HEK293 (cell line): ENCODE data around the gene CIRBP.

ENCODE experiments used
- CTCF ChIP-seq: fragments of 450-650 bp; formaldehyde crosslinking; IDR thresholded peaks from 2 replicates; pipeline ENCODE4 v1.5.1; 2016; ENCODE audit warnings: missing biosample characterization, missing genetic modification characterization
- GLIS1 ChIP-seq: fragments of 450-650 bp; formaldehyde crosslinking; IDR thresholded peaks from 2 replicates; pipeline ENCODE4 v1.5.1; 2016; ENCODE audit warnings: missing biosample characterization, missing genetic modification characterization
- HOXA7 ChIP-seq: sonication (generic); formaldehyde crosslinking; IDR thresholded peaks from 2 replicates; pipeline ENCODE4 v1.8.1; 2022; ENCODE audit warnings: missing genetic modification reagents, borderline replicate concordance
- IKZF3 ChIP-seq: fragments of 450-650 bp; IDR thresholded peaks from 2 replicates; pipeline ENCODE4 v1.5.0; 2018; ENCODE audit warnings: missing biosample characterization, mild to moderate bottlenecking, missing genetic modification characterization, moderate library complexity
- KLF1 ChIP-seq: fragments of 450-650 bp; formaldehyde crosslinking; IDR thresholded peaks from 2 replicates; pipeline ENCODE4 v1.5.1; 2016; ENCODE audit warnings: missing biosample characterization, missing genetic modification characterization
- KLF16 ChIP-seq: fragments of 450-650 bp; formaldehyde crosslinking; IDR thresholded peaks from 2 replicates; pipeline ENCODE4 v1.5.1; 2017; ENCODE audit warnings: missing biosample characterization, missing genetic modification characterization
- PRDM10 ChIP-seq: fragments of 450-650 bp; formaldehyde crosslinking; IDR thresholded peaks from 2 replicates; pipeline ENCODE4 v1.5.1; 2016; ENCODE audit warnings: missing biosample characterization, missing genetic modification characterization
- RBAK ChIP-seq: fragments of 450-650 bp; formaldehyde crosslinking; IDR thresholded peaks from 2 replicates; pipeline ENCODE4 v1.5.1; 2016; ENCODE audit warnings: missing biosample characterization, missing genetic modification characterization
- SP7 ChIP-seq: fragments of 450-650 bp; formaldehyde crosslinking; IDR thresholded peaks from 2 replicates; pipeline ENCODE4 v1.5.1; 2016; ENCODE audit warnings: missing biosample characterization, missing genetic modification characterization
- YY1 ChIP-seq: fragments of 450-650 bp; formaldehyde crosslinking; IDR thresholded peaks from 2 replicates; pipeline ENCODE4 v1.5.1; 2018; ENCODE audit warnings: missing biosample characterization, missing genetic modification characterization
- ZBTB17 ChIP-seq: fragments of 450-650 bp; formaldehyde crosslinking; IDR thresholded peaks from 2 replicates; pipeline ENCODE4 v1.5.1; 2016; ENCODE audit warnings: missing biosample characterization, missing genetic modification characterization
- ZBTB8A ChIP-seq: fragments of 450-650 bp; formaldehyde crosslinking; IDR thresholded peaks from 2 replicates; pipeline ENCODE4 v1.5.1; 2016; ENCODE audit warnings: missing biosample characterization, missing genetic modification characterization
- ZNF114 ChIP-seq: fragments of 450-650 bp; formaldehyde crosslinking; IDR thresholded peaks from 2 replicates; pipeline ENCODE4 v1.5.0; 2017; ENCODE audit warnings: missing biosample characterization, missing genetic modification characterization
- ZNF16 ChIP-seq: fragments of 450-650 bp; formaldehyde crosslinking; IDR thresholded peaks from 2 replicates; pipeline ENCODE4 v1.5.1; 2016; ENCODE audit warnings: low read depth, missing biosample characterization, missing genetic modification characterization
- ZNF184 ChIP-seq: fragments of 450-650 bp; IDR thresholded peaks from 2 replicates; pipeline ENCODE4 v1.5.1; 2018; ENCODE audit warnings: missing biosample characterization, mild to moderate bottlenecking, missing genetic modification characterization
- ZNF23 ChIP-seq: fragments of 450-650 bp; formaldehyde crosslinking; IDR thresholded peaks from 2 replicates; pipeline ENCODE4 v1.5.1; 2016; ENCODE audit warnings: missing biosample characterization, missing genetic modification characterization, borderline replicate concordance
- ZNF239 ChIP-seq: fragments of 450-650 bp; formaldehyde crosslinking; IDR thresholded peaks from 2 replicates; pipeline ENCODE4 v1.5.1; 2016; ENCODE audit warnings: missing biosample characterization, missing genetic modification characterization
- ZNF521 ChIP-seq: fragments of 450-650 bp; formaldehyde crosslinking; IDR thresholded peaks from 2 replicates; pipeline ENCODE4 v1.5.1; 2017; ENCODE audit warnings: missing biosample characterization, mild to moderate bottlenecking, missing genetic modification characterization
- ZNF529 ChIP-seq: fragments of 450-650 bp; formaldehyde crosslinking; IDR thresholded peaks from 2 replicates; pipeline ENCODE4 v1.5.1; 2017; ENCODE audit warnings: missing genetic modification characterization, missing biosample characterization; ENCODE audit not compliant: insufficient replicate concordance
- ZNF549 ChIP-seq: fragments of 450-650 bp; IDR thresholded peaks from 2 replicates; pipeline ENCODE4 v1.5.1; 2018; ENCODE audit warnings: missing biosample characterization, missing genetic modification characterization, mild to moderate bottlenecking, inconsistent platforms, moderate library complexity
- ZNF701 ChIP-seq: fragments of 450-650 bp; formaldehyde crosslinking; IDR thresholded peaks from 2 replicates; pipeline ENCODE4 v1.5.1; 2016; ENCODE audit warnings: missing biosample characterization, missing genetic modification characterization
- ZNF707 ChIP-seq: fragments of 450-650 bp; formaldehyde crosslinking; IDR thresholded peaks from 2 replicates; pipeline ENCODE4 v1.5.1; 2016; ENCODE audit warnings: missing biosample characterization, missing genetic modification characterization
- ZNF747 ChIP-seq: fragments of 450-650 bp; formaldehyde crosslinking; IDR thresholded peaks from 2 replicates; pipeline ENCODE4 v1.5.1; 2016; ENCODE audit warnings: missing biosample characterization, missing genetic modification characterization
- ZNF785 ChIP-seq: fragments of 450-650 bp; formaldehyde crosslinking; IDR thresholded peaks from 2 replicates; pipeline ENCODE4 v1.5.1; 2016; ENCODE audit warnings: missing biosample characterization, missing genetic modification characterization
- ZXDB ChIP-seq: fragments of 450-650 bp; formaldehyde crosslinking; IDR thresholded peaks from 2 replicates; pipeline ENCODE4 v1.5.1; 2016; ENCODE audit warnings: missing biosample characterization, missing genetic modification characterization
- TF ChIP-seq, protein P1 (sequence below): fragments of 450-650 bp; formaldehyde crosslinking; IDR thresholded peaks from 2 replicates; pipeline ENCODE4 v1.5.1; 2016; ENCODE audit warnings: missing biosample characterization, missing genetic modification characterization
- TF ChIP-seq, protein P2 (sequence below): fragments of 450-650 bp; formaldehyde crosslinking; IDR thresholded peaks from 2 replicates; pipeline ENCODE4 v1.5.1; 2016; ENCODE audit warnings: missing biosample characterization, missing genetic modification characterization
- TF ChIP-seq, protein P3 (sequence below): fragments of 450-650 bp; formaldehyde crosslinking; IDR thresholded peaks from 2 replicates; pipeline ENCODE4 v1.5.1; 2017; ENCODE audit warnings: missing biosample characterization, missing genetic modification characterization

Gene CIRBP

GRCh38 chr19:1252821-1253513 is 16.2 kb upstream of the CIRBP start (continued):
- TF ChIP-seq YY1 (tag by site-specific recombination) (no peak), ZNF239 (tag by site-specific recombination) (no peak), ZNF23 (no peak), RBAK (tag by site-specific recombination) (no peak), KLF16 (tag by site-specific recombination) (peak; percentile 37; the same call in 1 of the 2 replicates), ZNF701 (tag by site-specific recombination) (no peak), ZNF549 (tag by site-specific recombination) (no peak), GLIS1 (tag by site-specific recombination) (peak; percentile 96), ZNF529 (tag by site-specific recombination) (no peak), ZNF785 (no peak), ZBTB17 (tag by site-specific recombination) (no peak), ZXDB (tag by site-specific recombination) (peak; percentile 19; the same call in 1 of the 2 replicates), ZNF114 (no peak), HOXA7 (CRISPR knock-in tag) (no peak), ZNF521 (tag by site-specific recombination) (no peak), PRDM10 (no peak), ZBTB8A (tag by site-specific recombination) (peak; percentile 91), ZNF747 (no peak), ZNF707 (tag by site-specific recombination) (no peak), CTCF (tag by site-specific recombination) (peak; percentile 54; the same call in 1 of the 2 replicates), KLF1 (peak; percentile 80), IKZF3 (peak; percentile 73), ZNF184 (tag by site-specific recombination) (no peak), ZNF16 (no peak), SP7 (tag by site-specific recombination) (peak; percentile 63)
- TF ChIP-seq, protein P1, sequence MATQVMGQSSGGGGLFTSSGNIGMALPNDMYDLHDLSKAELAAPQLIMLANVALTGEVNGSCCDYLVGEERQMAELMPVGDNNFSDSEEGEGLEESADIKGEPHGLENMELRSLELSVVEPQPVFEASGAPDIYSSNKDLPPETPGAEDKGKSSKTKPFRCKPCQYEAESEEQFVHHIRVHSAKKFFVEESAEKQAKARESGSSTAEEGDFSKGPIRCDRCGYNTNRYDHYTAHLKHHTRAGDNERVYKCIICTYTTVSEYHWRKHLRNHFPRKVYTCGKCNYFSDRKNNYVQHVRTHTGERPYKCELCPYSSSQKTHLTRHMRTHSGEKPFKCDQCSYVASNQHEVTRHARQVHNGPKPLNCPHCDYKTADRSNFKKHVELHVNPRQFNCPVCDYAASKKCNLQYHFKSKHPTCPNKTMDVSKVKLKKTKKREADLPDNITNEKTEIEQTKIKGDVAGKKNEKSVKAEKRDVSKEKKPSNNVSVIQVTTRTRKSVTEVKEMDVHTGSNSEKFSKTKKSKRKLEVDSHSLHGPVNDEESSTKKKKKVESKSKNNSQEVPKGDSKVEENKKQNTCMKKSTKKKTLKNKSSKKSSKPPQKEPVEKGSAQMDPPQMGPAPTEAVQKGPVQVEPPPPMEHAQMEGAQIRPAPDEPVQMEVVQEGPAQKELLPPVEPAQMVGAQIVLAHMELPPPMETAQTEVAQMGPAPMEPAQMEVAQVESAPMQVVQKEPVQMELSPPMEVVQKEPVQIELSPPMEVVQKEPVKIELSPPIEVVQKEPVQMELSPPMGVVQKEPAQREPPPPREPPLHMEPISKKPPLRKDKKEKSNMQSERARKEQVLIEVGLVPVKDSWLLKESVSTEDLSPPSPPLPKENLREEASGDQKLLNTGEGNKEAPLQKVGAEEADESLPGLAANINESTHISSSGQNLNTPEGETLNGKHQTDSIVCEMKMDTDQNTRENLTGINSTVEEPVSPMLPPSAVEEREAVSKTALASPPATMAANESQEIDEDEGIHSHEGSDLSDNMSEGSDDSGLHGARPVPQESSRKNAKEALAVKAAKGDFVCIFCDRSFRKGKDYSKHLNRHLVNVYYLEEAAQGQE (tag by site-specific recombination) = no peak
- TF ChIP-seq, protein P2, sequence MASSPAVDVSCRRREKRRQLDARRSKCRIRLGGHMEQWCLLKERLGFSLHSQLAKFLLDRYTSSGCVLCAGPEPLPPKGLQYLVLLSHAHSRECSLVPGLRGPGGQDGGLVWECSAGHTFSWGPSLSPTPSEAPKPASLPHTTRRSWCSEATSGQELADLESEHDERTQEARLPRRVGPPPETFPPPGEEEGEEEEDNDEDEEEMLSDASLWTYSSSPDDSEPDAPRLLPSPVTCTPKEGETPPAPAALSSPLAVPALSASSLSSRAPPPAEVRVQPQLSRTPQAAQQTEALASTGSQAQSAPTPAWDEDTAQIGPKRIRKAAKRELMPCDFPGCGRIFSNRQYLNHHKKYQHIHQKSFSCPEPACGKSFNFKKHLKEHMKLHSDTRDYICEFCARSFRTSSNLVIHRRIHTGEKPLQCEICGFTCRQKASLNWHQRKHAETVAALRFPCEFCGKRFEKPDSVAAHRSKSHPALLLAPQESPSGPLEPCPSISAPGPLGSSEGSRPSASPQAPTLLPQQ = peak; percentile 49
- TF ChIP-seq, protein P3, sequence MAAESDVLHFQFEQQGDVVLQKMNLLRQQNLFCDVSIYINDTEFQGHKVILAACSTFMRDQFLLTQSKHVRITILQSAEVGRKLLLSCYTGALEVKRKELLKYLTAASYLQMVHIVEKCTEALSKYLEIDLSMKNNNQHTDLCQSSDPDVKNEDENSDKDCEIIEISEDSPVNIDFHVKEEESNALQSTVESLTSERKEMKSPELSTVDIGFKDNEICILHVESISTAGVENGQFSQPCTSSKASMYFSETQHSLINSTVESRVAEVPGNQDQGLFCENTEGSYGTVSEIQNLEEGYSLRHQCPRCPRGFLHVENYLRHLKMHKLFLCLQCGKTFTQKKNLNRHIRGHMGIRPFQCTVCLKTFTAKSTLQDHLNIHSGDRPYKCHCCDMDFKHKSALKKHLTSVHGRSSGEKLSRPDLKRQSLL = no peak
